ENCODE data around the gene LZTS3.

LZTS3 gene

DNA sequence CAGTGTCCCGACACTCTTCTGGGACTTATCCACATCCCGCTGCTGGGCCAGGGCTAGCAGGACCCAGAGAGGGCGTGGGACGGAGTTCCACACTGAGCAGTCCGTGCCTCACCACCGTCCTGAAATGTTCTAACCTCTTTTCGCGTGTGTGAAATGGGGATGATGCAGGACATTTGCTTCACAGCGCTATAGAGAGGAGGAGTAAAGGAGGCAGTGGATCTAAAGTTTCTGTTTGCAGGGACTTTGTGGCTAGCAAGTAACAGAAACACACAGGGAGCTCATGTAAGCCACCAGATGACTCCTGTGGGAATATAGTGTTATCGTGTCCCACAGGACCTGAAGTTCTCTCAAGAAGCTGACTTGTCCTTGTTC, 36.6 kb upstream of the LZTS3 start:
- H3K27me3 Mint-ChIP-seq (ENCODE audit: low read depth, poor library complexity), result peaks cover 5% of the 10 kb centered on the region
- peaks cover 38% of the 10 kb centered on the region for H3K4me1 Mint-ChIP-seq
- H3K36me3 Mint-ChIP-seq (ENCODE audit: low read depth), result peaks cover 18% of the 10 kb centered on the region

DNA sequence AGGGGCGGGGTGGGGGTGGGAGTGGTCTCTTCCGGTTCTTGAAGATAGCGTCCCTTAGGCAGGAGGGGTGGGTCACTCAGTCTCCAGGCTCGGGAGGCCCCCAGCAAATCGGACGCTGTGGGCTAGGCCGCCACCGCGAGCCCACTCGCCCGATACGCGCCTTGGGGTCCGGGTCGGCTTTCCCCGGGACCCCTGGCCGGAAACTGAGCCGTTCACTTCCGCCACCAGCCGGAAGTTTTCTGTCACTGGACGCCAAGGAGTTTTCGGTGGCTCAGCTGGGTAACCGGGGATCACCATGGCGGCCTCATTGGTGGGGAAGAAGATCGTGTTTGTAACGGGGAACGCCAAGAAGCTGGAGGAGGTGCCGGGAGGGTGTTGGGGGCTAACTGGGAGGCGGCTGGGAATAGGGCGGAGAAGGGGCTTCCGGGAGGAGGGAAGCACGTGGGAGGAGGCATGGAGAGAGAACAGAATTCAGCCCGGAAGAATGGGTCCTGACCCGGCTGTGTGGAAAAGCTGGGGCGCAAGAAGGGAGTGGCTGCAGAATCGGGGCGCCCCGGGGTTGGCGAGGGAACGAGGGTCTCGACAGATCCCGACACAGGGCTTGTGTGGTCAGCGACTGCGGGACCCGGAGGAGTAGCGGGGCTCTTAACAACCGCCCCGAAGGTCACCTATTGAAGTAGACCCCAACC, 36.1 kb upstream of the LZTS3 start, which contains the start of gene ITPA:
Gene ITPA, plus strand, starts transcription at position 242 of the 689 bp plus-strand sequence. Its CDS starts 54 bp downstream, at position 296.
- peaks cover 38% of the 10 kb centered on the region for H3K4me1 Mint-ChIP-seq
- H3K27ac Mint-ChIP-seq, result peak within 1 kb of the TSS; percentile 99
- DNase-seq, result peak; percentile 74

More for the DNA sequence above, 36.6 kb upstream of the LZTS3 start:
- no peak for DNase-seq
- TF ChIP-seq, protein P1, sequence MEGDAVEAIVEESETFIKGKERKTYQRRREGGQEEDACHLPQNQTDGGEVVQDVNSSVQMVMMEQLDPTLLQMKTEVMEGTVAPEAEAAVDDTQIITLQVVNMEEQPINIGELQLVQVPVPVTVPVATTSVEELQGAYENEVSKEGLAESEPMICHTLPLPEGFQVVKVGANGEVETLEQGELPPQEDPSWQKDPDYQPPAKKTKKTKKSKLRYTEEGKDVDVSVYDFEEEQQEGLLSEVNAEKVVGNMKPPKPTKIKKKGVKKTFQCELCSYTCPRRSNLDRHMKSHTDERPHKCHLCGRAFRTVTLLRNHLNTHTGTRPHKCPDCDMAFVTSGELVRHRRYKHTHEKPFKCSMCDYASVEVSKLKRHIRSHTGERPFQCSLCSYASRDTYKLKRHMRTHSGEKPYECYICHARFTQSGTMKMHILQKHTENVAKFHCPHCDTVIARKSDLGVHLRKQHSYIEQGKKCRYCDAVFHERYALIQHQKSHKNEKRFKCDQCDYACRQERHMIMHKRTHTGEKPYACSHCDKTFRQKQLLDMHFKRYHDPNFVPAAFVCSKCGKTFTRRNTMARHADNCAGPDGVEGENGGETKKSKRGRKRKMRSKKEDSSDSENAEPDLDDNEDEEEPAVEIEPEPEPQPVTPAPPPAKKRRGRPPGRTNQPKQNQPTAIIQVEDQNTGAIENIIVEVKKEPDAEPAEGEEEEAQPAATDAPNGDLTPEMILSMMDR (IDR thresholded peaks at IDR 0.05), result no peak
- no peaks in the 10 kb centered on the region for H3K9me3 Mint-ChIP-seq
- H3K27ac Mint-ChIP-seq, result no peak overlapping the region
- H3K4me3 Mint-ChIP-seq, result peak overlapping the region; percentile 92

DNA sequence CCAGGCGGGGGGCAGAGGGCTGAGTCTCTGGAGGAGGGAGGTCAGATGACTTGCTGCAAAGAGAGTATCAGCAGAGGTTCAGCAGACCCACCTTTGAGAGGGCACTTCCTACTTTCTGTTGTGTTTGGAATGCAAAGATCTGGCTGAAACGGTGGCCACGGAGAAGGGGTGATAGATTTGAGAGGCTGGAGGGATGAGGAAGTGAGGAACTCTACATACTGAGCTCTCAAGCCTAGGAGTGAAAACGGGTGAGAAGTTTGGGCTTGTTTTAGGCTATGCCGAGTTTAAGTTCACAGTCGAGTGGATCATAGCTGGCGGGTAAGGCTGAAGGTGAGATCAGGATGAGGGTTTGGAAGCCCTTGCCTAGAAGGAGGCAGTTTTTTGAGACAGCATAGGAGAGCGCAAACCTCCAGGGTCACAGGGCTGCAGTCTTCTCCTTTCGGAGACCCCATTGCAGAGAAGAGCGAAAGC, 35.5 kb upstream of the LZTS3 start:
- peak overlapping the region; percentile 92 for H3K4me3 Mint-ChIP-seq
- H3K27ac Mint-ChIP-seq, result peak overlapping the region; percentile 80
- peaks cover 13% of the 10 kb centered on the region for H3K36me3 Mint-ChIP-seq (ENCODE audit: low read depth)
- TF ChIP-seq, protein P1 (IDR thresholded peaks at IDR 0.05), result no peak
- peaks cover 39% of the 10 kb centered on the region for H3K4me1 Mint-ChIP-seq
- no peak for DNase-seq
- peaks cover 9% of the 10 kb centered on the region for H3K27me3 Mint-ChIP-seq (ENCODE audit: low read depth, poor library complexity)
- no peaks in the 10 kb centered on the region for H3K9me3 Mint-ChIP-seq

More for the DNA sequence above, 36.1 kb upstream of the LZTS3 start, which contains the start of gene ITPA:
- TF ChIP-seq, protein P1 (IDR thresholded peaks at IDR 0.05), result no peak
- H3K4me3 Mint-ChIP-seq, result peak within 1 kb of the TSS; percentile 92
- peaks cover 18% of the 10 kb centered on the region for H3K36me3 Mint-ChIP-seq (ENCODE audit: low read depth)
- H3K9me3 Mint-ChIP-seq, result no peaks in the 10 kb centered on the region
- H3K27me3 Mint-ChIP-seq (ENCODE audit: low read depth, poor library complexity), result peaks cover 9% of the 10 kb centered on the region

DNA sequence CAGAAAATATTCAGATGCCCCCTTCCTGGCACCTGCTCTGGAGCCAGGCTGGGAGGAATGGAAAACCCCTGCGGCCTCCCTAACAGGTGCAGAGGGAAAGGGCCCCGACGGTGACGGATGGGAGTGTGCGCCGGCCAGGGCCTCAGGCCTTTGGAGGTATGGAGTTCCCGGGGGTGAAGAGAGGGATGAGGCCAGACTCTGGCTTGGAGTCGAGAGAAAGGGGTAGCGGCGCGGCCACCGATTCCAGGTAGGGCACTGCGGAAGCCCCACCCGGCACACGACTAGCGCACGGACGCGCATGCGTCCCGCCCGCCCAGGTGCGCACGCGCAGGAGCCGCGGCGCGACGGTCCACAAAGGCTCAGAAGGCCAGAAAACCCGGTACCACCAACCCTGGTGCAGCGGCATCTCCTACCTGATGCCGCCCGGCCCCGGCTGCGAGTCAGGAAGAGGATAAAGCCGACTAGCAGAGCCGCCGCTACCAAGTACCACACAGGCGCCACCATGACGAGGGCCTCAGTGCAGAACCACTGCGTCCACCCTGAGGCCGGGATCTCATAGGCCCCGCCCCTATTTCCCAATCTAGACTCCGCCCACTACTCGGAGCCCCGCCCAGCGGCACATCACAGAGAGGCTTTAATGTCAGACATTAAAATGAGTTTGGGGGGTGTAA, 30.9 kb upstream of the LZTS3 start, which contains the start of gene DDRGK1:
Gene DDRGK1, minus strand, starts transcription at position 559 of the 671 bp plus-strand sequence. Its CDS starts 55 bp downstream, at position 504.
- H3K27me3 Mint-ChIP-seq (ENCODE audit: low read depth, poor library complexity), result peaks cover 3% of the 10 kb centered on the region
- H3K27ac Mint-ChIP-seq, result peak within 1 kb of the TSS; percentile 82
- H3K36me3 Mint-ChIP-seq (ENCODE audit: low read depth), result peaks cover 30% of the 10 kb centered on the region
- TF ChIP-seq, protein P1 (IDR thresholded peaks at IDR 0.05), result no peak
- H3K4me3 Mint-ChIP-seq, result peak within 1 kb of the TSS; percentile 94
- DNase-seq, result peak; percentile 88
- H3K4me1 Mint-ChIP-seq, result peaks cover 22% of the 10 kb centered on the region
- no peaks in the 10 kb centered on the region for H3K9me3 Mint-ChIP-seq

DNA sequence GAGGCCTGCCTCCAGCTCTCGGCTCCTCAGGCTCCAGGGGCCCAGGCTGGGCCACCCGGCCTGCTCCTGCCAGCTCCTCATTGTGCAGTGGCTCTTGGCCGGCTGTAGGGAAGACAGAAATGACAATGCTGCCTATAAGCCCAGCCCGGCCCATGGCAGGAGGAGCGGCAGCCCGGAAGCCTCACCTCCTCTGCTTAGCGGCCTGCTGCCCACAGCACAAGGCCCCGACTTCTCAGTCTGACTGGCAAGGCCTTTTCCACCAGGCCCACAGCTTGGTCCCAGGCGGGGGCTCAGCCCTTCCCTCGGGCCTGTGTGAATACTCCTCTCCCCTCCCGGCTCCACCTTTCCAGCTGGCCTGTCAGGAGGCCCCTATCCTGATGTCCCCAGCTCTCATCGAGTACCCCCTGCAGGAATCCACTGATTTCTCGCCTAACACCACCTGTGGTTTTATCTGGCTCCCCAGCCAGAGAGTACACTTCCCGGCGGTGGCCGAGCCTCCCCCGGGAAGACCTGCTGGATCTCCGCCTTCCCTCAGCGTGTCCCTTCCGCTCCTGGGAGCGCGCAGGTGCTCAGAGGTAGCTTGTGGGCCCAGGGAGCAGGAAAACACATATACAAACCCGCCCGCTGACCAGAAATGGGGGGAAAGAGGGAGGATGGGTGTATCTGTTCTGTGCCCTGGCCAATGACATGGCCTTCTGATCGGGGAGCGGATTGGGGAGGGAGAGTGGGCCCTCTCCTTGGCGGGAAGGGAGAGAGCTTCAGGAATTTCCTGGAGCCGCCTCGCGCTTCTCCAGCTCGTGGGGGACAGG, 30.2 kb upstream of the LZTS3 start:
- peak overlapping the region; percentile 82 for H3K27ac Mint-ChIP-seq

More for the DNA sequence above, 30.2 kb upstream of the LZTS3 start:
- TF ChIP-seq, protein P1 (IDR thresholded peaks at IDR 0.05), result no peak
- H3K4me3 Mint-ChIP-seq, result peak overlapping the region; percentile 94
- DNase-seq, result no peak
- peaks cover 37% of the 10 kb centered on the region for H3K36me3 Mint-ChIP-seq (ENCODE audit: low read depth)
- peaks cover 3% of the 10 kb centered on the region for H3K27me3 Mint-ChIP-seq (ENCODE audit: low read depth, poor library complexity)
- H3K9me3 Mint-ChIP-seq, result no peaks in the 10 kb centered on the region
- H3K4me1 Mint-ChIP-seq, result peaks cover 18% of the 10 kb centered on the region

Measured in nephron progenitor cell (in vitro differentiated cells).